Peyer's patch (tissue), 4 donors: Measurements from ENCODE around the gene DGCR2. TPM values are rescaled to one million over a fixed set of nuclear protein-coding genes. Genes with fewer than 3 reads are reported as not detected.
A peak's percentile ranks its signal among the peaks of the same experiment; 100 is the strongest.

Experiments used
- DNase-seq, 3 donors: peaks; one replicate each; pipeline ENCODE4 v3.0.0-alpha.2; 2017 to 2019
- H3K27ac ChIP-seq, 4 donors: fragments of 200-600 bp; sonication (generic); one replicate each; pipeline ENCODE4 v1.5.1; 2016 to 2019
- H3K27me3 ChIP-seq, 2 donors: fragments of 200-600 bp; sonication (generic); one replicate each; pipeline ENCODE4 v1.5.1; 2019
- H3K36me3 ChIP-seq, 3 donors: fragments of 200-600 bp; sonication (generic); one replicate each; pipeline ENCODE4 v1.5.1; 2016 to 2019
- H3K4me1 ChIP-seq, 4 donors: fragments of 200-600 bp; sonication (generic); one replicate each; pipeline ENCODE4 v1.5.1; 2016 to 2019
- H3K4me3 ChIP-seq, 4 donors: fragments of 200-600 bp; sonication (generic); 1 replicate in 3 of 4; 2 replicates in 1 of 4; pipeline ENCODE4 v1.5.1; 2016 to 2019; ENCODE audit warnings: mild to moderate bottlenecking in 1 of 4
- H3K9me3 ChIP-seq, 4 donors: fragments of 200-600 bp; sonication (generic); one replicate each; pipeline ENCODE4 v1.5.1; 2016 to 2019; ENCODE audit warnings: mild to moderate bottlenecking in 1 of 4
- POLR2A ChIP-seq, 2 donors: fragments of 450-650 bp; IDR thresholded peaks; one replicate each; pipeline ENCODE4 v1.5.1; 2017; ENCODE audit warnings: antibody characterized with exemption in 2 of 2, mild to moderate bottlenecking in 2 of 2, moderate library complexity in 2 of 2
- total RNA-seq, 4 donors: library from RNA; depleted of rRNA; stranded (reverse); fragments of >200 nt; gene quantifications; one replicate each; pipeline ENCODE4 v1.1.0, GENCODE V29; 2016
- TF ChIP-seq, protein P1 (sequence below), 6 experiments: fragments of 450-650 bp in 4 of 6; fragments of 200-600 bp in 2 of 6; sonication (generic) in 1 of 6; IDR thresholded peaks; one replicate each; pipeline ENCODE4 v1.5.1; 2017 to 2019; ENCODE audit warnings: antibody characterized with exemption in 6 of 6, mild to moderate bottlenecking in 3 of 6, moderate library complexity in 1 of 6

DGCR2 gene
- total RNA-seq, 4 donors from 2014 or later, result 49.5 to 101 (median 92.1) TPM

DNA sequence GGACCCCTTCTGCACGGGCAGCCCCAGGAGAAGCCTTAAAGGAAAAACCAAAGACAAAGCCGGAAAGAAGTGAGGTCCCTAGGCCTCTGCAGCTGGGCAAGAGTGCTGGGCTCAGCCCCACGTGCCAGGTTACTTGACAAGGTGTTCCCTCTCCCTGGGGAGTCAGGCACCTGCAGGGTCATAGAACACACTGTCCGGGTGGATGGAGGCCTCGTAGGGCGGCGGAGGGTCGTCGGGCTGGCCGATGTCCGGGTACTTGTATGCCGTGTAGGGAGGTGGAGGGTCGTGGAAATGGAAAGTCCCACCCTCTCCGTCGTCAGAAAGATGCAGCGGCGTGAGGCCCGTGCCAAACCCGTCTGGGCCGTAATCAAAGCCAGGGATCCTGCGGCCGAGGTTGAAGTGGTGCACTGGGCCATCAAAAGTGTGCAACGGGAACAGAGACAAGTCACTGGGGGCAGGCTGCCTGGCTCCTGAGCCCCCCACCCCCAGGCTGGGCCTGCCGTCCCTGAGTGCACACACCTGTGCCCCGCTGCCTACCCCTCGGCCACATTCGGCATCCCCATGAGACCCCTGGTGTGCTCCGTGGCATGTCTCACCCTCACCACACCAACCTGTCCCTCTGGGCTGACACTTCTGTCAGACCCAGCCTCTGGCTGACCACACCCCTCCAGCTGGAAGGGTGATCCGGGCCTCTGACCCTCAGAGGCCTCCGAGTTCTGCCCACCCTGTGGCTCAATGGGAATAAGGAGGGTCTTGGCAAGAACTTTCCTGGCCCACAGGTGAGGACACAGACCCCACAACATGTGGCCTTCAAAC, 81.1 kb downstream of the DGCR2 start:
- H3K4me1 ChIP-seq, result no peaks in the 10 kb centered on the region
- H3K9me3 ChIP-seq, result no peaks in the 10 kb centered on the region
- peak in 2 of 3 donors; percentile 43 to 44 for DNase-seq
- peaks cover 0 to 85% (median 0%) of the 10 kb centered on the region in 3 donors for H3K36me3 ChIP-seq
- H3K4me3 ChIP-seq, result no peak overlapping the region
- no peak for TF ChIP-seq POLR2A (IDR thresholded peaks at IDR 0.05)
- TF ChIP-seq, protein P1, sequence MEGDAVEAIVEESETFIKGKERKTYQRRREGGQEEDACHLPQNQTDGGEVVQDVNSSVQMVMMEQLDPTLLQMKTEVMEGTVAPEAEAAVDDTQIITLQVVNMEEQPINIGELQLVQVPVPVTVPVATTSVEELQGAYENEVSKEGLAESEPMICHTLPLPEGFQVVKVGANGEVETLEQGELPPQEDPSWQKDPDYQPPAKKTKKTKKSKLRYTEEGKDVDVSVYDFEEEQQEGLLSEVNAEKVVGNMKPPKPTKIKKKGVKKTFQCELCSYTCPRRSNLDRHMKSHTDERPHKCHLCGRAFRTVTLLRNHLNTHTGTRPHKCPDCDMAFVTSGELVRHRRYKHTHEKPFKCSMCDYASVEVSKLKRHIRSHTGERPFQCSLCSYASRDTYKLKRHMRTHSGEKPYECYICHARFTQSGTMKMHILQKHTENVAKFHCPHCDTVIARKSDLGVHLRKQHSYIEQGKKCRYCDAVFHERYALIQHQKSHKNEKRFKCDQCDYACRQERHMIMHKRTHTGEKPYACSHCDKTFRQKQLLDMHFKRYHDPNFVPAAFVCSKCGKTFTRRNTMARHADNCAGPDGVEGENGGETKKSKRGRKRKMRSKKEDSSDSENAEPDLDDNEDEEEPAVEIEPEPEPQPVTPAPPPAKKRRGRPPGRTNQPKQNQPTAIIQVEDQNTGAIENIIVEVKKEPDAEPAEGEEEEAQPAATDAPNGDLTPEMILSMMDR (IDR thresholded peaks at IDR 0.05), result no peak
- no peak overlapping the region for H3K27ac ChIP-seq
- no peaks in the 10 kb centered on the region for H3K27me3 ChIP-seq

DNA sequence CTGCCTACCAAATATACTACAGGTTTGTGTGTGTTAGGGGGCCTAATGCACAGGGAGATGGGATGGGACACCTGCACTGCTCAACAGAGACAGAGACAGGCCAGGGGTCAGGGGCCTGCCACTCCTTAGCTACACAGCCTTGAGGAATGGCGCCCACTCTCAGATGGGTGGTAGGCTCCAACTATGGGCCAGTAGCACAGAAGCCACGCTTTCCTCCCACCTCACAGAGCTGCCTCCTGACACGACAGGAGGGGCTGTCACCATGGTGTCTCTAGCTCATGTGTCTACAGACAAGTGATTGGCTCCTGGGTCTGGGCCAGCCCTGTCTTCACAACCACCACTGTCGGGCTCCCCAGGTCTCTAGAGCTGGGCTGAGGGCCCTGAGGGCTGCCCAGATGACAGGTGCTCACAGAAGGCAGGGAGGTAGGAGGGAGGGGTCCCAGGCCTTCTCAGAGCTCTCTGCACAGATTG, 81.8 kb downstream of the DGCR2 start:
- H3K27ac ChIP-seq, result no peak overlapping the region
- H3K36me3 ChIP-seq, result peaks cover 0 to 78% (median 0%) of the 10 kb centered on the region in 3 donors
- no peak overlapping the region for H3K4me3 ChIP-seq
- no peak for TF ChIP-seq POLR2A (IDR thresholded peaks at IDR 0.05)
- TF ChIP-seq, protein P1 (IDR thresholded peaks at IDR 0.05), result no peak
- no peaks in the 10 kb centered on the region for H3K9me3 ChIP-seq
- DNase-seq, result peak in 1 of 3 donors; percentile 32
- H3K4me1 ChIP-seq, result no peaks in the 10 kb centered on the region
- no peaks in the 10 kb centered on the region for H3K27me3 ChIP-seq

- H3K27me3 ChIP-seq, result no peaks in the 10 kb centered on the region
- no peaks in the 10 kb centered on the region for H3K9me3 ChIP-seq
- no peak overlapping the region for H3K27ac ChIP-seq
- H3K4me1 ChIP-seq, result no peaks in the 10 kb centered on the region
- DNase-seq, result peak in 2 of 3 donors; percentile 40 to 43
- peaks cover 0 to 72% (median 0%) of the 10 kb centered on the region in 3 donors for H3K36me3 ChIP-seq
- no peak overlapping the region for H3K4me3 ChIP-seq
- TF ChIP-seq, protein P1 (IDR thresholded peaks at IDR 0.05), result no peak
- no peak for TF ChIP-seq POLR2A (IDR thresholded peaks at IDR 0.05)
Measured at GRCh38 chr22:19039796-19040280, 82.4 kb downstream of the DGCR2 start.

DNA sequence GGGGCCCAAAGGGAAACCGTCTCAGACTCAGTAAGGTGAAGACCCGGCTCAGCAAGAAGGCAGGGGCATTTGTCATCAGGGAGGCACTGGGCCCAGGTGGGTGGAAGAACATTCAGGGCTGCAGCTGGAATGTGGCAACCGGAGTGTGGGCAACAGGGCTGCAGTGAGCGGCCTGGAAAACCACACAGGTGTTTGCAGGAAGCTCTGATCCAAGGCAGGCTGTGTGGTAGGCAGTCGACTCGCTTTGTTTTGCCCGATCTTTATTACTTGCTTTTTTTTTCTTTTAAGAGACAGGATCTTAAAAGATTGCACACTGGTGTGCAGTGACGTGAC, 82.8 kb downstream of the DGCR2 start:
- Histone ChIP-seq H3K27ac (no peak overlapping the region), H3K36me3 (peaks cover 0 to 68% (median 0%) of the 10 kb centered on the region in 3 donors), H3K4me3 (no peak overlapping the region), H3K27me3 (no peaks in the 10 kb centered on the region), H3K9me3 (no peaks in the 10 kb centered on the region), H3K4me1 (no peaks in the 10 kb centered on the region)
- TF ChIP-seq POLR2A (IDR thresholded peaks at IDR 0.05), result no peak
- TF ChIP-seq, protein P1 (IDR thresholded peaks at IDR 0.05), result no peak
- DNase-seq, result no peak

GRCh38 chr22:19038728-19039447, 83.3 kb downstream of the DGCR2 start:
- no peaks in the 10 kb centered on the region for H3K4me1 ChIP-seq
- H3K9me3 ChIP-seq, result no peaks in the 10 kb centered on the region
- no peaks in the 10 kb centered on the region for H3K27me3 ChIP-seq
- TF ChIP-seq, protein P1 (IDR thresholded peaks at IDR 0.05), result no peak
- TF ChIP-seq POLR2A (IDR thresholded peaks at IDR 0.05), result no peak
- DNase-seq, result peak in 1 of 3 donors; percentile 43
- H3K4me3 ChIP-seq, result no peak overlapping the region
- H3K27ac ChIP-seq, result no peak overlapping the region
- peaks cover 0 to 63% (median 0%) of the 10 kb centered on the region in 3 donors for H3K36me3 ChIP-seq
